Activated B cell treated with CpG ODN at 0.5 μM for 24 hours (primary cell): ENCODE data around the gene ZNF582. TPM values are rescaled to one million over a fixed set of nuclear protein-coding genes. Genes with fewer than 3 reads are reported as not detected.

ENCODE experiments used
- ATAC-seq: fragments of 200-7000 bp; cut with Tn5 transposase; one replicate; pipeline ENCODE4 v1.10.0; 2021; ENCODE audit warnings: low read depth, mild to moderate bottlenecking, moderate library complexity
- CTCF ChIA-PET: fragments of 350-600 bp; sonication (Branson Sonifier 250); formaldehyde crosslinking; loops from one replicate; lab custom pipeline; 2021; ENCODE audit warnings: antibody characterized with exemption; lab: Charles Lee
- POLR2A ChIA-PET: fragments of 350-600 bp; sonication (Branson Sonifier 250); formaldehyde crosslinking; loops from one replicate; lab custom pipeline; 2021; ENCODE audit warnings: antibody characterized with exemption; lab: Charles Lee
- DNase-seq: peaks from one replicate; pipeline ENCODE4 v3.0.0; 2022
- H3K27ac Mint-ChIP-seq: one replicate; pipeline ENCODE4 v1.8.0; 2020; ENCODE audit warnings: mixed read lengths
- H3K27me3 Mint-ChIP-seq: one replicate; pipeline ENCODE4 v1.8.0; 2021; ENCODE audit warnings: mixed read lengths
- H3K36me3 Mint-ChIP-seq: one replicate; pipeline ENCODE4 v1.8.0; 2021; ENCODE audit warnings: low read depth, mixed read lengths
- H3K4me1 Mint-ChIP-seq: one replicate; pipeline ENCODE4 v1.8.0; 2021; ENCODE audit warnings: mixed read lengths
- H3K4me3 Mint-ChIP-seq: one replicate; pipeline ENCODE4 v1.8.0; 2020; ENCODE audit warnings: mild to moderate bottlenecking, mixed read lengths
- H3K9me3 Mint-ChIP-seq: one replicate; pipeline ENCODE4 v1.8.0; 2020; ENCODE audit warnings: mixed read lengths
- intact Hi-C: fragments of 100-400 bp; cut with micrococcal nuclease; formaldehyde crosslinking; loops from one replicate; pipeline ENCODE4 v1.15.1; 2024
- total RNA-seq: library from RNA; stranded (reverse); gene quantifications from 2 replicates; pipeline ENCODE4 v1.2.3, GENCODE V29; 2022
- TF ChIP-seq, protein P1 (sequence below): fragments of 200-600 bp; IDR thresholded peaks from one replicate; pipeline ENCODE4 v1.8.0; 2022; ENCODE audit warnings: antibody characterized with exemption, mild to moderate bottlenecking

Gene ZNF582
- total RNA-seq, 1 donor from 2014 or later, result 7.4 TPM

- intact Hi-C loops, result loop anchor here (10.0 kb wide), 1 partner anchor 164 kb away; the partner anchor contains the start of gene ZNF470
- Mint-ChIP-seq H3K36me3 (peaks cover 66% of the 10 kb centered on the region), H3K9me3 (peaks cover 30% of the 10 kb centered on the region), H3K4me3 (no peak overlapping the region), H3K27me3 (no peaks in the 10 kb centered on the region), H3K4me1 (peaks cover 29% of the 10 kb centered on the region), H3K27ac (no peak overlapping the region)
- TF ChIP-seq, protein P1, sequence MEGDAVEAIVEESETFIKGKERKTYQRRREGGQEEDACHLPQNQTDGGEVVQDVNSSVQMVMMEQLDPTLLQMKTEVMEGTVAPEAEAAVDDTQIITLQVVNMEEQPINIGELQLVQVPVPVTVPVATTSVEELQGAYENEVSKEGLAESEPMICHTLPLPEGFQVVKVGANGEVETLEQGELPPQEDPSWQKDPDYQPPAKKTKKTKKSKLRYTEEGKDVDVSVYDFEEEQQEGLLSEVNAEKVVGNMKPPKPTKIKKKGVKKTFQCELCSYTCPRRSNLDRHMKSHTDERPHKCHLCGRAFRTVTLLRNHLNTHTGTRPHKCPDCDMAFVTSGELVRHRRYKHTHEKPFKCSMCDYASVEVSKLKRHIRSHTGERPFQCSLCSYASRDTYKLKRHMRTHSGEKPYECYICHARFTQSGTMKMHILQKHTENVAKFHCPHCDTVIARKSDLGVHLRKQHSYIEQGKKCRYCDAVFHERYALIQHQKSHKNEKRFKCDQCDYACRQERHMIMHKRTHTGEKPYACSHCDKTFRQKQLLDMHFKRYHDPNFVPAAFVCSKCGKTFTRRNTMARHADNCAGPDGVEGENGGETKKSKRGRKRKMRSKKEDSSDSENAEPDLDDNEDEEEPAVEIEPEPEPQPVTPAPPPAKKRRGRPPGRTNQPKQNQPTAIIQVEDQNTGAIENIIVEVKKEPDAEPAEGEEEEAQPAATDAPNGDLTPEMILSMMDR, result no peak
- ATAC-seq (no peak), DNase-seq (no peak)
- ChIA-PET CTCF (no interaction called here), POLR2A (interaction anchor here (2.0 kb wide), 1 partner anchor 7 kb away, joined by 8 read pairs; the partner anchor contains the start of gene ZNF582)
These were observed 7.2 kb upstream of the ZNF582 start for GRCh38 chr19:56400485-56400884.

- TF ChIP-seq, protein P1, result no peak
- intact Hi-C loops, result no loop called here
- Mint-ChIP-seq H3K4me3 (no peak overlapping the region), H3K27me3 (no peaks in the 10 kb centered on the region), H3K9me3 (peaks cover 35% of the 10 kb centered on the region), H3K4me1 (peaks cover 19% of the 10 kb centered on the region), H3K27ac (no peak overlapping the region), H3K36me3 (peaks cover 63% of the 10 kb centered on the region)
- CTCF ChIA-PET, result no interaction called here
- no peak for ATAC-seq
- no peak for DNase-seq
- POLR2A ChIA-PET, result no interaction called here
These were observed 5.5 kb upstream of the ZNF582 start for GRCh38 chr19:56398809-56399208.

GRCh38 chr19:56383826-56384605 is 9.3 kb downstream of the ZNF582 start:
- ChIA-PET CTCF (no interaction called here), POLR2A (no interaction called here)
- H3K4me3 Mint-ChIP-seq, result no peak overlapping the region
- peaks cover 76% of the 10 kb centered on the region for H3K36me3 Mint-ChIP-seq
- no peaks in the 10 kb centered on the region for H3K27me3 Mint-ChIP-seq
- H3K4me1 Mint-ChIP-seq, result no peaks in the 10 kb centered on the region
- peaks cover 49% of the 10 kb centered on the region for H3K9me3 Mint-ChIP-seq
- intact Hi-C loops, result no loop called here
- no peak overlapping the region for H3K27ac Mint-ChIP-seq
- ATAC-seq (no peak), DNase-seq (no peak)
- TF ChIP-seq, protein P1, result no peak

DNA sequence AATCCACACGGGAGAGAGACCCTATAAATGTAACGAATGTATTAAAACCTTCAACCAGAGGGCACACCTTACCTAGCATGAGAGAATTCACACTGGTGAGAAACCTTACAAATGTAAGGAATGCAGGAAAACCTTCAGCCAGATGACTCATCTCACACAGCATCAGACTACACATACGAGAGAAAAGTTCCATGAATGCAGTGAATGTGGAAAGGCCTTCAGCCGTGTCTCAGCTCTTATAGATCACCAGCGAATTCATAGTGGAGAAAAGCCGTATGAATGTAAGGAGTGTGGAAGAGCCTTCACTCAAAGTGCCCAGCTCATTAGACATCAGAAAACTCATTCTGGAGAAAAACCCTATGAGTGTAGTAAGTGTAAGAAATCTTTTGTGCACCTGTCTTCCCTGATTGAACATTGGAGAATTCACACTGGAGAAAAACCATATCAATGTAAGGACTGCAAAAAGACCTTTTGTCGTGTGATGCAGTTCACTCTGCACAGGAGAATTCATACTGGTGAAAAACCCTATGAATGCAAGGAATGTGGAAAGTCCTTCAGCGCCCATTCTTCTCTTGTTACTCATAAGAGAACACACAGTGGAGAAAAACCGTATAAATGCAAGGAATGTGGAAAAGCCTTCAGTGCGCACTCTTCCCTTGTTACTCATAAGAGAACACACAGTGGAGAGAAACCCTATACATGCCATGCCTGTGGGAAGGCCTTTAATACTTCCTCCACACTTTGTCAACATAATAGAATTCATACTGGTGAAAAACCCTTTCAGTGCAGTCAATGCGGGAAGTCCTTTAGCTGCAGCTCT is 16.0 kb downstream of the ZNF582 start:
- H3K4me1 Mint-ChIP-seq, result no peaks in the 10 kb centered on the region
- TF ChIP-seq, protein P1, result no peak

DNA sequence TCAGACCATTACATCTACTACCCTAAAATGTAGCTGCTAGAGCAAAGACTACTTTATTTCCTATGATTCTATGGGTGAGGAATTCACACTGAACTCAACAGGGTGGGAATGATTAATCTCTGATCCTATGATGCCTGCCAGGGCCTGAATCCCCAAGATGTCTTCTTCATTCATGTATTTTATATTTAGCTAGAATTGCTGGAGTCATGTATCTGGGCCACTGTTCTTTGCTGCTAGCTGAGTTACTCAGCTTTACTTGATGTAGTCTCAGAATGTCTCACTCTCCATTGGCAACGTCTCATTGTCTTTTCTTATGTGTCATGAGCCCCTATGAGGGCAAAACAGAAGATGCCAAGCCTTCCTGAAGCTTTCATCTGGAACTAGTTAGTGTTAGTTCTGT is 21.1 kb downstream of the ZNF582 start:
- no peak for DNase-seq
- Mint-ChIP-seq H3K36me3 (peaks cover 89% of the 10 kb centered on the region), H3K4me3 (no peak overlapping the region), H3K9me3 (peaks cover 50% of the 10 kb centered on the region), H3K27me3 (no peaks in the 10 kb centered on the region), H3K27ac (no peak overlapping the region), H3K4me1 (peaks cover 23% of the 10 kb centered on the region)
- CTCF ChIA-PET, result interaction anchor here (1.2 kb wide), 1 partner anchor 24 kb away, joined by 3 read pairs; no protein-coding TSS in a partner anchor
- intact Hi-C loops, result no loop called here
- ATAC-seq, result no peak
- TF ChIP-seq, protein P1, result no peak
- POLR2A ChIA-PET, result no interaction called here

More for the DNA sequence above, 16.0 kb downstream of the ZNF582 start:
- no peak overlapping the region for H3K27ac Mint-ChIP-seq
- intact Hi-C loops, result no loop called here
- no peak overlapping the region for H3K4me3 Mint-ChIP-seq
- peaks cover 64% of the 10 kb centered on the region for H3K9me3 Mint-ChIP-seq
- H3K27me3 Mint-ChIP-seq, result no peaks in the 10 kb centered on the region
- H3K36me3 Mint-ChIP-seq, result peaks cover 80% of the 10 kb centered on the region
- ATAC-seq (no peak), DNase-seq (no peak)
- ChIA-PET POLR2A (no interaction called here), CTCF (interaction anchor here (0.5 kb wide), 1 partner anchor 15 kb away, joined by 3 read pairs; no protein-coding TSS in a partner anchor)
